Renal cortical epithelial cell (primary cell): ENCODE measurements around the gene CYB561. TPM values are rescaled to one million over a fixed set of nuclear protein-coding genes. Genes with fewer than 3 reads are reported as not detected.

Source experiments
- DNase-seq: peaks from one replicate; pipeline ENCODE4 v3.0.0-alpha.2; 2011; ENCODE audit warnings: low read depth
- total RNA-seq: library from RNA; depleted of rRNA; stranded (reverse); fragments of >200 nt; gene quantifications from 2 replicates; pipeline ENCODE4 v1.2.3, GENCODE V29; 2014

The CYB561 gene
- total RNA-seq: 24.1 and 29.0 TPM in 2 replicates

- DNase-seq: peak; percentile 14
Observed at GRCh38 chr17:63445954-63446752, at the start of gene CYB561. Gene CYB561 (minus strand): TSS chr17:63446306. CDS start chr17:63437547, 8,759 bp downstream.

DNA sequence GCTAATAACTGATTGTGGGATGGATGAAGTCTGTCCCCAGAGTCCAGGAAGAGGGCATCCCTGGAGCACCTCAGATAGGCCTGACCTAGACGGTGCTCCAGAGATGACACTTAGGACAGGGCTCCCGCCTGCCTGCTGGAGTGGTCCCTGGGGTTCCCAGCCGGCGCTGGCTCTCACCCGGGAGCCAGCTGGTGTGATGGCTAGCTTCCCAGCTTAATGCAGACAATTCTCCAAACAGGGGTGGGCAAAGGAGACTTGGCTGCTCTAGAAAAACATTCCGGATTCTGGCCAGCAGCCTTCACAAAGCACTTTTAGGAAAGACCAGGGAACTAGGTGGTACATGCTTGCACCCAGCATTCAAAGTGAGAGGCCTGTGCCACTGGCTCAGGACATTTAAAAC lies 49.4 kb upstream of the CYB561 start:
- no peak for DNase-seq

DNA sequence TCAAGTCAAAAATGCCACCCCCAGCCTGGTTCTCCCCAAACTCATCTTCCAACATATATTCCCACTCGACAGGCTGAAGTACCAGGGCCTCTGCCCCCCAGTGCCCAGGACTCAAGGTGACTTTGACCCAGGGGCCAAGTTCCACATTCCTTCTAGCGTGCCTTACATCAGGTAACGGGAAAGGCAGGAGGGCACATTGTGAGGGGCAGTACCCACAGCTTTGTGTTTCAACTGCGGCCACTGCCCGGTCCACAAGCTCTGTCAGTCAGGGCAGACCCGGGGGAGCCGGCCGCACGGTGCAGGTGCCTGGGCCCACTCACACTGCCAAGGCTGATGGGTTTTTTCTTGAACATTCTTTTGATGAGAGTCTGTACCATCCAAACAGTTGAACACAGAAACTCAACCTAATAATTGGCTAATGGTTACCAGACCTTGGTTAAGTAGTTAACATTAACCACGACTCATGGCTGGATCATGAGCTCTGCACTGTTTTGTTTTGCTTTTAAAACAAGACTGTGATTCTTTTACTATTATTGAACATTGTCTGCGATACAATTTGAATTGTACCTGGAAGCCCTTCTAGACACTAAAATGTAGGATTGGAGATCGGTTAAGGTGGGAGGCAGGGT lies 48.3 kb upstream of the CYB561 start:
- DNase-seq: peak; percentile 85

DNA sequence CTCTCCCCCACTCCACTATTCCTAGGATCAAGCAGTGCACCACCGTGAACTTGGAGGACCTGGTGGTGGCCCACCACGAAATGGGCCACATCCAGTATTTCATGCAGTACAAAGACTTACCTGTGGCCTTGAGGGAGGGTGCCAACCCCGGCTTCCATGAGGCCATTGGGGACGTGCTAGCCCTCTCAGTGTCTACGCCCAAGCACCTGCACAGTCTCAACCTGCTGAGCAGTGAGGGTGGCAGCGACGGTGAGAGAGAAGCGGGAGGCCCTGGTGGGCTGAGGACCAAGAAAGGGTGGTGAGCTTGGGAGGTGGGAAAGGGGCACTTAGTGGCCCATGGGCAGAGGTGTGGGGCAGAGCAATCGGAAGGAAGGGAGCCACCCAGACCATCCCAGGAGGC lies 47.3 kb upstream of the CYB561 start:
- DNase-seq: no peak

- DNase-seq: no peak
Observed at GRCh38 chr17:63492940-63493339, 46.8 kb upstream of the CYB561 start.

DNA sequence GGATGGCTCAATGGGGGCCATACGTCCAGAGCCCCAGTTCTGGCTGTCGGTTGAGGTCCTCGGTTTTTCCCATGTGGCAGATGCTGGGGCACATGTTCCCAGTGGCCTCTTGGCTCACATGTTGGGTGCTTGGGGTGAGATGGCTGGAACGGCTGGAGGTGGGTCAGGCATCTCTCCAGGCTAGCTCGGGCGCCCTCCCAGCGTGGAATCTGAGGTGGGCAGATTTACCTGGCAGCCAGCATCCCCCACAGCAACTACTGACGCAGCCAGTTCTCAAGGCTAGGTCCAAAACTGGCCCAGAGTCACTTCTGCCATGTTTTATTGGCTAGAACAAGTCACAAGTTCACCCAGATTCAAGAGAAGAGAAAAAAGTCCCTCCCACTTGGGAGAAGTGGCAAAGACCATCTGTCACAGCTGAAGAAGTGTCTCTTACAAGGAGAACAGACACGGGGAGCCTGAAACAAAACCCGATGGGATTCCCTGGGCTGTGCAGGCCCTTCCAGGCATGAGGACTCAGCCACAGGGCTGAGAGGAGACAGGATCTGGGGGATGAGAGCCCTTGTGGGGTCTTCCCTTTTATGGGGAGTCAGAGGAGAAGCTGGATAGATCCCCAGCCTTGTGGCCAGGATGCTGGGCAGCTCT lies 46.0 kb upstream of the CYB561 start:
- no peak for DNase-seq

DNA sequence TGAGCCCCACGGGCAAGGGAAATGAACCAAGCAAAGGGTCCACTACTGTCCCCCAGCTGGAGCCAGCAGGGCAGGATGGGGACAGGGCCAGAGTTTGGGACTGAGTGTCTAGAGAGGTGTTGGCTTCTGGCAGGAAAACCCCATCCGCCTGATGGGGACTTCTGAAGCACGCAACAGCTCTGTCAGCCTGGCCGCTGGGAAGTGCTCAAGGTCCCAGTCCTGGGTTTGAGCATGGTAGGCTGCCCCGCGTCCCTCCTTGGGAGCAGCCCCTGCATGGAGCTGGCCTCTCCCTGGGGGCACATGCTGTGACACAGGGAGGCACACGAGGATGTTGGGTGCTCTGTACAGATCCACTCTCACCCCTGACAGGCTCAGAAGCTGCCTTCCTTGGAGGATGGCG lies 45.3 kb upstream of the CYB561 start:
- no peak for DNase-seq

DNA sequence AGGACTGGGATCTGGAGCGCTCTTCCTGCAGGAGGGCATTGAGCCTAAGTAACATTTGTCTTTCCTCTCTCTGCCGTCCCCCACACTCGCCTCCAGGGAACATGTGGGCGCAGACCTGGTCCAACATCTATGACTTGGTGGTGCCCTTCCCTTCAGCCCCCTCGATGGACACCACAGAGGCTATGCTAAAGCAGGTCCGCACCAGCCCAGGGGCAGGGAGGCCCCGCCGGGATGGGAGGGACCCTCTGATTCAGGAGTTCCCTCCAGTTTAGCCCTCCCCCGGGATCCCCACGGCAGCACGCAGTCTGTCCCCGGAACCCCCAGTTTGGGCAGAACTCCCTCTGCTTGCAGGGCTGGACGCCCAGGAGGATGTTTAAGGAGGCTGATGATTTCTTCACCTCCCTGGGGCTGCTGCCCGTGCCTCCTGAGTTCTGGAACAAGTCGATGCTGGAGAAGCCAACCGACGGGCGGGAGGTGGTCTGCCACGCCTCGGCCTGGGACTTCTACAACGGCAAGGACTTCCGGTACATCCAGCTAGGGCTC lies 44.8 kb upstream of the CYB561 start:
- no peak for DNase-seq

DNA sequence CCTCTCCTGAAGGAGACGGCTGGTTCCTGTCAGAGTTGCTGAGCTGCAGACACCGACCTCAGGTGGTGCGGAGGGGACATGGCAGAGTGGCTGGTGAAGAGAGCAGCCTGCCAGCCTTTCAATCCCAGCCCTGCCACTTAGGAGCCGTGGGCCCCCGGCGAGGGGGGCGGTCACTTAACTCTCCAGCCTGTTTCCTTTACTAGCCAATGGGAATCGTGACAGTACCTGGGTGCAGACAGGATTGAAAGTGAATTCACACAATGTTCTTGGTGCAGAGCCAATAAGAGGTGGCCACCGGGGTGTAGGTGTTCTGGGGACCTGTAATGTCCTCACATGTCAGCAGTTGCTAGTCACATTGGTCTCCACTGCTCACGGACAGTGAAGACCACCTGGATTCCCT lies 44.2 kb upstream of the CYB561 start:
- DNase-seq: no peak

GRCh38 chr17:63489291-63489690 lies 43.2 kb upstream of the CYB561 start:
- DNase-seq: no peak

DNA sequence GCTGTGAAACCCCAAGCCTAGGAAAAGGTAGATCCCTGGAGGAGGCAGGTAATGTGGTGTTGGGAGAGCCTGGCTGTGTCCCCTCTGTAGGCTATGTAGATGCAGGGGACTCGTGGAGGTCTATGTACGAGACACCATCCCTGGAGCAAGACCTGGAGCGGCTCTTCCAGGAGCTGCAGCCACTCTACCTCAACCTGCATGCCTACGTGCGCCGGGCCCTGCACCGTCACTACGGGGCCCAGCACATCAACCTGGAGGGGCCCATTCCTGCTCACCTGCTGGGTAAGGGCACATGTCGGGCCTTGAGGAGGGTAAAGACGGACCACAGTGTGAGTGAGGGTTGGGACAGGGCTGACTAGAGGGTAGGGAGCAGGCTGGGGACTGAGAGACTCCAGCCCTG lies 42.7 kb upstream of the CYB561 start:
- no peak for DNase-seq

DNA sequence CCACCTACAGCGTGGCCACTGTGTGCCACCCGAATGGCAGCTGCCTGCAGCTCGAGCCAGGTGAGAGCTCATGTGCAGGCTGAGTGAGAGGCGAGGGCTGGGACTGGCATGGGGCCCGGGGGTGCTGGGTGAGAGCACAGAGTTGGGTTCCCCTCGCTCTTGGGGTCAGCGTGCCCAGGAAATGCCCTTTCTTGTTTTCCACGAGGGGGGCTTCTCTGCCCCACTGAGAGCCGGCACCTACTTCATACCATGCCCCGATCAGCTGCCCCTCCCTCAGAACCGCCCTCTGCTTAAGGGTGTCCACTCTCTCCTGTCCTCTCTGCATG lies 40.9 kb upstream of the CYB561 start:
- no peak for DNase-seq

DNA sequence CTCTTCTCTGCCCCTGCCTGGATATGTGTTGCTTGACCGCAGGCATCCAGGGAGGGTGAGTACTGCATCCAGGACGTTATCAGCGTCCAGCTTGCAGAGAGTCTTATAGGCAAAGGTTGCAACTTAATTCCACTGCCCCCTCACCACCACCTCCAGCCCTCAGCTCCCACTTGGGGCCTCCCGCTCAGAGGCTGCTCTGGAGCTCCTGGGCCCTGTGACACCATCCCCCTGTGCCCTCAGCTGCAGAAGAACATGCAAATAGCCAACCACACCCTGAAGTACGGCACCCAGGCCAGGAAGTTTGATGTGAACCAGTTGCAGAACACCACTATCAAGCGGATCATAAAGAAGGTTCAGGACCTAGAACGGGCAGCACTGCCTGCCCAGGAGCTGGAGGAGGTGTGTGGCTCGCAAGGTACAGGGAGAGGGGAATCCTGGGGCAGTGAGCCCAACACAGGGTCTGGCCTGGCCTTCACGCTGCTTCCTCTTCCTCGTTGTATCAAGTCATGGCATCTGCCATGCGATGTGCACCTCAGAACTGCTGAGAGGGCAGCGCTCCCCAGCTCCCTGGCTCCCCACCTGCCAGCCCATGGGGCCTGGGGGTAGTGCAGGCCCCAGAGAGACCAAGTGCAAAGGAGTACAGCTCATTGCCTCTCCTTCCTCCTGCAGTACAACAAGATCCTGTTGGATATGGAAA lies 40.4 kb upstream of the CYB561 start:
- no peak for DNase-seq

DNA sequence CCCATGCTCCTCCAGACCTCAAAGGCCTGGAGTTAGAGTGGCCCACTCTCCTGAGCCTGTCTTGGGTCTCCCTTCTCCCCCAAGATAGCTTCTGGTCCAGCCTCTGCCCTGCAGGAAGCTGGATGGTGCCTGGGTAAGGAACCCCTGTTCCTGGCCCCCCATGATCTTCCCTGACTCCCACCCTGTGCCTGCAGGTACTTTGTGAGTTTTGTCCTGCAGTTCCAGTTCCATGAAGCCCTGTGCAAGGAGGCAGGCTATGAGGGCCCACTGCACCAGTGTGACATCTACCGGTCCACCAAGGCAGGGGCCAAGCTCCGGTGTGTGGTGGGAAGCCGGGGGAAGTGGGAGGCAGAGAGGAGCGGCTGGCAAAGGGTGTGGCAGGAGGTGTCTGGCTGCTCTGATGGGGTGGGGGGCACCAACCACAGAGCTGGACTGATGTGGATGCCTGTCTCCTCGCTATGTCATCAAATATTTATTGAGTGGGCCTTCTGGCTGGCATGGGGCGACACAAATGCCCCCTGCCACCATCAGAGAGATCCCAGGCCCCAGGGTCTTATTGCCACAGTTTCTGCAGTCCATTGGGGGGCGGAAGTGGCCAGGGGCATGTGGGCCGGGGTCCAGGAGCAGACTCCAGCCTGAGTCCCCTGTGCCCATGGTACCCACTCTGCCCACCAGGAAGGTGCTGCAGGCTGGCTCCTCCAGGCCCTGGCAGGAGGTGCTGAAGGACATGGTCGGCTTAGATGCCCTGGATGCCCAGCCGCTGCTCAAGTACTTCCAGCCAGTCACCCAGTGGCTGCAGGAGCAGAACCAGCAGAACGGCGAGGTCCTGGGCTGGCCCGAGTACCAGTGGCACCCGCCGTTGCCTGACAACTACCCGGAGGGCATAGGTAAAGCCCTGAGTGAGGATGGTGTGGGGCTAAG lies 37.8 kb upstream of the CYB561 start:
- DNase-seq: no peak

- no peak for DNase-seq
Observed at GRCh38 chr17:63483038-63483437, 36.9 kb upstream of the CYB561 start.

- no peak for DNase-seq
Observed at GRCh38 chr17:63482509-63482908, 36.4 kb upstream of the CYB561 start.

- no peak for DNase-seq
Observed at GRCh38 chr17:63481488-63481870, 35.4 kb upstream of the CYB561 start.

- DNase-seq: no peak
Observed at GRCh38 chr17:63480826-63481487, 34.9 kb upstream of the CYB561 start.

- DNase-seq: no peak
Observed at GRCh38 chr17:63480192-63480784, 34.2 kb upstream of the CYB561 start.

DNA sequence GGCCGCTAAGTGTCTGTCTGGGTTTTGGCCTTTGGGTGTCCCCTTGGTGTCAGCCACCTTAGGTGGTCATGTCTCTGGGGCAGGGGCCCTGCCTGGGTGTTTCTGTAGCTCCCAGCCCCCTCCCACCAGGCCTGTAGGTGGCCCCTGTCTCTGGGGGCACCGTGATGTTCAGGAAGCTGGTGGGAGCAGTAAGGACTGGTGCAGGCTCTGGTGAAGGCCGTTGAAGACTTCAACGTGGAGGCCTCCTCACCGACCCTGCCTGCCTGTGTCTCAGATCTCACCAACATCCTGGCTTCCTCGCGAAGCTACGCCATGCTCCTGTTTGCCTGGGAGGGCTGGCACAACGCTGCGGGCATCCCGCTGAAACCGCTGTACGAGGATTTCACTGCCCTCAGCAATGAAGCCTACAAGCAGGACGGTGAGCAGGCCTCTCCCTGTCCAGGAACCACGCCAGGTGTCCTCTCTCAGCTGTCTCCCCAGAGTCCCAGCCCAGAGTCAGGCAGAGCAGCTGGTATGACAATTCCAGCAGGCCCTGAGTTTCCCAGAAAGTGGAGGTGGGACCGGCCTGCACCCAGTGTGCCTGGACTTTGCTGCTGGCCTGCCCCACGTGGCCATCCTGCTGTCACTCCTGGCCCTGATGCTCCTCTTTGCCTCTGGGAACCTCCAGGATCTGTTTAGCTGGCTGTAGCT lies 33.5 kb upstream of the CYB561 start:
- no peak for DNase-seq
